NCI-H2081 (cell line): ENCODE results near the gene FCHSD2.
"Not testable (repeated sequence)": the region's sequence is repeated elsewhere in the genome, so short reads cannot be mapped to it uniquely, and the experiment has no call there.

Experiments used
- DNase-seq, 2 experiments: peaks; one replicate each; lab custom pipeline; 2025; lab: John Stamatoyannopoulos, UW

The FCHSD2 gene

DNA sequence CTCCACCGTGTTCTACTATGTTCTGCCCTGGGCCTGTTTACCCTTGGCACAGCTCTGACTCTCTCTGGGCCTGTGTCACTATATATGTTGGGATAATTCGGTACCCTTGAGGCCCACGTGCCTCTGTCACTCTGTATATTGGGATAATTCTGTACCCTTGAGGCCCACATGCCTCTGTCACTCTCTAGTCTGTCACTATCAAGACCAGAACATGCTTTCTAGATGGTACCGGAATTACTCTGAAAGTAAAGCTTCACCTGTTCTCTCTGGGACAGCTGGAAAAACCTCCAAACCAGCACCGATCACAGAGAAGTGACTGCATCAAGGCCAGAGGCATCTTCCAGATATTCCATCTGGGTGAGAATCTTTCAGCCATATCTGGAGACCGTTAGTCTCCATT, 9.3 kb upstream of the FCHSD2 start:
- no peak for DNase-seq

- no peak for DNase-seq
Measured at GRCh38 chr11:73149105-73149504, 7.0 kb upstream of the FCHSD2 start.

GRCh38 chr11:73147771-73148681, 5.9 kb upstream of the FCHSD2 start:
- DNase-seq = no peak

GRCh38 chr11:73145986-73146575, 4.0 kb upstream of the FCHSD2 start:
- no peak for DNase-seq

DNA sequence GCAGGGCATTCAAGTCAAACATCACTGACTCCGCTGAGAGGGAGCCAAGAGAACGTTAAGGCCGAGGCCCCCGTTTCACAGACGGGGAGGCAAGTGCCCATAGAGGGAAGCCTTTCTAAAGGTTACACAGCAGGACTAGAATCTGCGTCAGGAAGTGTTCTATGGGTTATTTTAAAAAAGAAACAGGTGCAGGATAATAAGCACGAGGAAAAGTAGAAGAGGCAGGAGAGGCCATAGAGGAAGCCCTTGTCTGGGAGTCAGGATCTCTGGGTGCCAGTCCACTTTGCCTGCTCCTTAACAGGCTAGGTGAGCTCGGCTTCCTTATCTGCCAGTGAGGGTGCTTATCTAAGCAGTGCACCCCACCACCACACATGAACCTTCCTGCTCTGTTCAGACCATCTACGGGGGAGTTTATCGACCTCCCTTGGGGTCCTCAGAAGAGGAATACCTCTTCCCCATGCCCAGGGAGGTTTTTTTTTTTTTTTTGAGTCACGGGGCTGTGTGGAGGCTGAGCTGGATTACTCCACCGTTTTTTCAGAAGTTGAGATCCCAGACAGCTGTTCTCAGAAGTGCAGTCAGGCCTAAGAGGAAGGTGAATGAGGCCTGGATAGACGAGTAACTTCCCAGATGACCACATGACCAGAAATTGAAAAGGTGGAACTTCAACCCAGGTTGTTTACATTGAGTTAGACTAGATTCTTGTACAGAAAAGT, 1.2 kb upstream of the FCHSD2 start:
- no peak for DNase-seq

GRCh38 chr11:73141309-73142127, 600 bp downstream of the FCHSD2 start:
- peak; percentile 24 to 47 for DNase-seq

DNA sequence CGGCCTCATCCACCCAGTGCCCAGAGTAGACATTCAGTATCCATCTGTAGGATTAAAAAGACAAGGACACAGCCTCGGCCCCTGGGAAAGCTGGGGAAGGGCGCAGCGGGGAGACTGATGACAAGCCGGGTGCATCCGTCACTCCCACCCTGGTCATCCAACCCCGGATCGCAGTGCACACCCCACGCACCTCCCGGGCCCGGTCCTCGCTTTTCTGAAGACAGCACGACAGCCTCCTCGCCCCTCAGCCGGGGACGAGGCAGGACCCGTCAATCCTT, 1.1 kb downstream of the FCHSD2 start:
- peak in 1 of 2 experiments; percentile 9 for DNase-seq

DNA sequence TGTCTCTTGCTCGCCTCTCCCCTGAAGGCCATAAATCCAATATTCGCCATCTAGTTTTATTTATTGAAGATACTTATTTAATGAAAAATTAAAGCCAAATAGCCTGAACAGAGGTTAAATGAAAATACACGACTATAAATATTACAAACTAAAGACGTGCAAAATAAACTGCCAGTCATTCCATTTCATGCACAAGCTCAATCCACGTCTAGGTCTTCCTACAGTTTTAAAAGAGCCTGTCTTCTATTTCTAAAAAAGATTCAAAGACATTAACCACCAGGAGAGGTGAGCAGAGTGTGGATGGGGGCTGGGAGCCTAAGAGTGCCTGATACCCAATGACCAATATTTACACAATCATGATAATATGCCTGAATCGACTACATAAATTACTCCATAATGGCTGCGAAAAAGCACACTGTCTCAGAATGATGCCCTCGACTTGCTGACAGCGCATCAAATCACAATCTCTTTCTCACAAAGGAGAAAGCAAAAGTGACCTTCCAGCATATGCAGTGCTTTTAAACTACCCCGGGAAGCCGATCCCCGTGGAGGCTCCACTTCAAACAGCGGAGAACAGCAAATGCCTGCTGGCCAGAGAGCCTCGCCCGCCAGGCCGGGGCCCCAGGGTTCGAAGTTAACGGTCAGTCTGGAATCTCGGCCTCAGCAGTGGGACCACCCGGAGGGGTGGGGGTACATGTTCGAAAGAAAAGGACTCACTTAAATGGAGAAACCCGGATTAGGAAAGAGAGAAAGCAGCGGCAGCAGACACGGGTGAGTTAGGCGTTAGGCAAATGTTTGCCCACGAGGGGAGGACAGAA, 1.7 kb downstream of the FCHSD2 start:
- peak; percentile 7 to 42 for DNase-seq

DNA sequence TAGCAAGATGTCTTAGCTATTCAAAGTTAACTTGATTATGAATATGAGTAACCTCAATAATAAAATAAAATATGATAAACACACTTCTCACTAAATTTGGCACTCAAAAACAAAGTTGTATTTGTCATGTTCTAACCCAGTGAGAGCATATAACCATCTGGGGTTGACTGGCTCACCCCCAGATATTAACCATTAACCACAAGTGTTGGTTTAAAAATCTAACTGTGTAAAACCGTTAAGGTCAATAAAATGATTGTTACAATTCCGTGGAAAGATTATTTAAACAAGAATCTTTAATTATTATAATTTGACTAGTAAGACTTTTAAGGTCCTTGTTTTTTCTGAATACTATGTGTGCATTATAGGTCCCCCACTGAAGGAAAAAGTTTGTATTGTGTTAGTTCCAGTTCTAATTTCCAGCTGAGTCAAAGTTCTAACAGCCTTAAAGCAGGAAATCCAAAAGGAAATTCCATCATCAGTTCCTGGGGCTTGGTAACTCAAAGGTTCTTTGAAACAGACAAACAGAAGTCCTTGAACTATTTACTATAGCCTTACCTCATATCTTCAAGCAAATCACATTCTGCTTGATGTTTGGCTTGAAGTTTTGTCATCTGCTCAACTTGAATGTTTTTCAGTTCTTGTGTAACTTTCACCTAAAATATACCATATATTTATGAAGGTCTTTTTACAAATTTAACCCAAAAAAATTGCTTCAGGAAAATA, 2.5 kb downstream of the FCHSD2 start:
- no peak for DNase-seq

DNA sequence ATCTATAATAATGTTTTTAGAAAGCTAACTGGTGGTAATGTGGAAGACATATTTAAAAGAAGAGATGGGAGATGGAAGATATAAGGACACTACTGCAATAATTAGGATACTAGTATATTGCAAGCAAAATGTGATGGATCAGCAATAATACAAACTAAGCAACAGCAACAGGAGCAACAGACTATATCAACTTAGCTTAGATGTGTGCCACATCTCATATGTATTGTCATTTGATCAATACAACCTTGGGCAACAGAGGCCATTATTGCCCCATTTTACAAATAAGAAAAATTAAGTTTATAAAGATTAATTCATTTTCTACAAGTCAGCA, 4.2 kb downstream of the FCHSD2 start:
- DNase-seq = no peak

GRCh38 chr11:73137262-73137943, 4.7 kb downstream of the FCHSD2 start:
- DNase-seq = no peak

GRCh38 chr11:73136722-73137121, 5.4 kb downstream of the FCHSD2 start:
- not testable (repeated sequence) for DNase-seq

DNA sequence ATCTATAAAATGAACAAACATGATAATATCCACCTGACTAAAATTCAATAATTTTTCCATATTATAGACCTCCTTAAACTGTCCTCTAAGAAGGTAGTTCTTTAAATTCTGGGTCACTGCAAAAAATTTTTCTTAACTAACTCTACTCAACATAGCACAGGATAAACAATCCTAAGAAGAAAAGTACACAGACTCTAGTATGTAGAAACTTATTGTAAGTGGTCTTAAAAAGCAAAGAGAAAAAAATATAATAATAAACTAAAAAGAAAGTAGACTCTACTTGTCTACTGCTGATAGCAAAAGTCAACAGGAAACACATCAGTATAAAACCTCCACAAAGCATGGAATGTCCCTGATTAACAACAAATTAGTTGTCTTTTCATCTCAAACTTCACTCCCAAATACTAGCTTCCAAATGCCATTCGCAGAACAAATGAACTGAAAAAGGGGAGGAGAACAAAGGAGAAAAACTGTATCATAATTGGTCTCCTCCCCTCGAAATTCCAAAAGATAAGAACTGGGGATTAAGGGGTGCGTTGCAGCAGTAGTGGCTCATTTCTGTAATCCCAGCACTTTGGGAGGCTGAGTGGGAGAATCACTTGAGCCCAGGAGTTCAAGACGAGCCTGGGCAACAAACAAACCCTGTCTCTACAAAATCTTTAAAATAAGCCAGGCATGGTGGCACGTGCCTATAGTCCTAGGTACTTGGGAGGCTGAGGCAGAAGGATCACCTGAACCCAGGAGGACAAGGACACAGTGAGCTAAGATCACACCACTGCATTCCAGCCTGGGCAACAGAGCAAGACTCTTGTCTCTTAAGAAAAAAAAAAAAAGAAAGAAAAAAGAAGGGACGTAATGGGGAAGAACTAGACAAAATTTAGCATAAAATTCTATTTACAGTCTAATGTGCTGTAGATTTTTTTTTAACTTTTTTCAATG, 6.5 kb downstream of the FCHSD2 start:
- DNase-seq = no peak

- not testable (repeated sequence) for DNase-seq
Measured at GRCh38 chr11:73132349-73132748, 9.8 kb downstream of the FCHSD2 start.

GRCh38 chr11:73130181-73130580, 11.9 kb downstream of the FCHSD2 start:
- DNase-seq = no peak

DNA sequence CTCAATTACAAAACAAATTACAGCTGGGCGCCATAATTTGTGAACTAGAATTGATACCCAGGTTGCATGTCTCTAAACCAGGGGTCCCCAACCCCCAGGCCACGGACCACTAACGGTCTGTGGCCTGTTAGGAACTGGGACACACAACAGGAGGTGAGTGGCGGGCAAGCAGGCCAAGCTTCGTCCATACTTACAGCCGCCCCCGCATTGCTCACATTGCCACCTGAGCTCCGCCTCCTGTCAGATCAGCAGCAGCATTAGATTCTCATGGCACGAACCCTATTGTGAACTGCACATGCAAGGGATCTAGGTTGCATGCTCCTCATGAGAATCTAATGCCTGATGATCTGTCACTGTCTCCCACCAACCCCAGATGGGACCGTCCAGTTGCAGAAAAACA, 12.9 kb downstream of the FCHSD2 start:
- no peak for DNase-seq

- no peak for DNase-seq
Measured at GRCh38 chr11:73126804-73127480, 15.2 kb downstream of the FCHSD2 start.

- DNase-seq = no peak
Measured at GRCh38 chr11:73124800-73125199, 17.3 kb downstream of the FCHSD2 start.
